Kidney (tissue), 14 donors: Measurements from ENCODE around the gene FOXB1. TPM values are rescaled to one million over a fixed set of nuclear protein-coding genes. Genes with fewer than 3 reads are reported as not detected.

ENCODE experiments used
- DNase-seq, 5 donors: peaks; one replicate each; pipeline ENCODE4 v3.0.0-alpha.2; 2013 to 2020
- FAIRE-seq: peaks from 2 replicates; lab custom pipeline; 2012; peaks lifted over from hg19 to GRCh38; lab: Jason Lieb, UNC
- H3K27ac ChIP-seq, 2 donors: one replicate each; pipeline ENCODE4 v1.7.0; 2013; ENCODE audit warnings: low read depth in 2 of 2, low read length in 2 of 2, inconsistent platforms in 1 of 2
- H3K27me3 ChIP-seq: one replicate; pipeline ENCODE4 v1.7.1; 2013; ENCODE audit warnings: low read length, inconsistent platforms; ENCODE audit not compliant: control insufficient read depth, insufficient read depth
- H3K36me3 ChIP-seq, 3 donors: one replicate each; pipeline versions ENCODE4 v1.7.0 to v1.7.1; 2013; ENCODE audit warnings: low read length in 3 of 3, control low read depth in 1 of 3, inconsistent platforms in 1 of 3; ENCODE audit not compliant: insufficient read depth in 3 of 3, control insufficient read depth in 2 of 3
- H3K4me1 ChIP-seq, 3 donors: one replicate each; pipeline versions ENCODE4 v1.7.0 to v1.7.1; 2013; ENCODE audit warnings: low read length in 3 of 3, inconsistent platforms in 1 of 3, low read depth in 1 of 3; ENCODE audit not compliant: control insufficient read depth in 2 of 3, insufficient read depth in 2 of 3
- H3K4me3 ChIP-seq, 3 donors: one replicate each; pipeline versions ENCODE4 v1.7.0 to v1.8.1; 2013; ENCODE audit warnings: low read length in 3 of 3, control low read depth in 1 of 3, inconsistent platforms in 1 of 3
- H3K9ac ChIP-seq, 3 donors: one replicate each; pipeline versions ENCODE4 v1.7.0 to v1.7.1; 2013; ENCODE audit warnings: low read length in 3 of 3, control low read depth in 1 of 3, inconsistent platforms in 1 of 3
- H3K9me3 ChIP-seq, 3 donors: one replicate each; pipeline versions ENCODE4 v1.7.0 to v1.7.1; 2013; ENCODE audit warnings: low read length in 3 of 3, control low read depth in 1 of 3, inconsistent platforms in 1 of 3; ENCODE audit not compliant: control insufficient read depth in 2 of 3, insufficient read depth in 1 of 3
- CTCF ChIP-seq: IDR thresholded peaks from 3 replicates; pipeline ENCODE4 v1.5.1; 2012; ENCODE audit warnings: mild to moderate bottlenecking, moderate library complexity, borderline replicate concordance; ENCODE audit not compliant: insufficient read depth; ENCODE audit errors: extremely low read depth
- intact Hi-C: fragments of 100-400 bp; cut with DNase I; formaldehyde crosslinking; loops from one replicate; pipeline ENCODE4 v1.11.1; 2022
- polyA plus RNA-seq: library from polyadenylated mRNA; stranded (reverse); fragments of 350-450 nt; fragmentation: Illumina TruSeq; extraction: RNeasy Lipid Tissue Mini Kit (QIAGEN cat#74804); gene quantifications from one replicate; pipeline ENCODE4 v1.2.3, GENCODE V29; 2014; ENCODE audit warnings: low read depth, low replicate concordance; ENCODE audit not compliant: insufficient read depth
- total RNA-seq: library from RNA; stranded (reverse); fragmentation: NEBNext Ultra II Directional; extraction: Animal tissue kit (Norgen Biotek cat#: 25700); gene quantifications from one replicate; pipeline ENCODE4 v1.2.1, GENCODE V29; 2021
- donor health status: control.
- donor health status: control.
- donor health status: control.
- donor health status: control.
- donor health status: control.
- donor health status: DM: yes; HTN: yes; CAD: no.
- donor health status: Normal renal cell carcinoma (clear cell type).

FOXB1 gene
- total and polyA plus RNA-seq, 2 donors from 2014 or later, result not detected

DNA sequence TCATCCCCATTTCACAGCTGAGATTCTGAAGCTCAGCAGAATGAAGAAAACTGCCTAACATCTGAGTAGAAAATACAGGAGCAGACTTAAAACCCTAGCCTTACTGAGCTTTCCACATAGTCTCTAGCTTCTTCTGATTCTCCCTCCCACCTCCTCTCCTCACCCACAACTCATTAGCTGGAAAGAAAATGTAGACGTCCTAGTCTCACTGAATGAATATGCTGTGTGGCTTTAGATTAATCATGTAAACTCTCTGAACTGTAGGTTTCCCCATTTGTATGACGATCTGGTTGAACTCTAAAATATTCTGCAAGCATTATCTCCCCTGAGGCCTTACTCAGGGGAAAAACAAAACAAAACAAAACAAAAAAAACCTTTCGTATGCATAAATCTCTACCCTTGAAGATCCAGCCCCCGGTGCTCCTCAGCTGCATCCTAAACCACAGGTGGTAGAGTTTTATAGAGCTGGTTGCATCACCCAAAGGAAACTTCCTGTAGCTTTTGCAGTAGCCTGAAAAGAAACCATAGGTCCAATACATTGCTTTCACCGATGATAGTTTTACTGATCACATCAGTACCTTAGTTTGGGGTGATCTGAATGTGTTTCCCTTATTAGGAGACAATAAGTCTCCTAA is 40.6 kb downstream of the FOXB1 start:
- no peak for TF ChIP-seq CTCF
- Histone ChIP-seq H3K36me3 (no peaks in the 10 kb centered on the region), H3K4me1 (no peaks in the 10 kb centered on the region), H3K27ac (no peak overlapping the region), H3K9ac (no peak overlapping the region), H3K4me3 (no peak overlapping the region), H3K9me3 (peaks cover 0 to under 1% (median 0%) of the 10 kb centered on the region in 3 donors), H3K27me3 (no peaks in the 10 kb centered on the region)
- intact Hi-C loops, result no loop called here
- DNase-seq (no peak), FAIRE-seq (no peak)

GRCh38 chr15:60047701-60048100 is 43.6 kb downstream of the FOXB1 start:
- Histone ChIP-seq H3K27ac (no peak overlapping the region), H3K9me3 (peaks cover 0 to 8% (median 0%) of the 10 kb centered on the region in 3 donors), H3K9ac (no peak overlapping the region), H3K4me1 (no peaks in the 10 kb centered on the region), H3K4me3 (no peak overlapping the region), H3K36me3 (no peaks in the 10 kb centered on the region), H3K27me3 (no peaks in the 10 kb centered on the region)
- TF ChIP-seq CTCF, result no peak
- DNase-seq, result no peak
- intact Hi-C loops, result no loop called here
- no peak for FAIRE-seq

GRCh38 chr15:60049948-60050347 is 45.8 kb downstream of the FOXB1 start:
- intact Hi-C loops, result no loop called here
- Histone ChIP-seq H3K9ac (no peak overlapping the region), H3K36me3 (no peaks in the 10 kb centered on the region), H3K27ac (no peak overlapping the region), H3K9me3 (peaks cover 0 to 8% (median 0%) of the 10 kb centered on the region in 3 donors), H3K4me1 (no peaks in the 10 kb centered on the region), H3K4me3 (no peak overlapping the region), H3K27me3 (no peaks in the 10 kb centered on the region)
- no peak for FAIRE-seq
- no peak for DNase-seq
- TF ChIP-seq CTCF, result no peak

DNA sequence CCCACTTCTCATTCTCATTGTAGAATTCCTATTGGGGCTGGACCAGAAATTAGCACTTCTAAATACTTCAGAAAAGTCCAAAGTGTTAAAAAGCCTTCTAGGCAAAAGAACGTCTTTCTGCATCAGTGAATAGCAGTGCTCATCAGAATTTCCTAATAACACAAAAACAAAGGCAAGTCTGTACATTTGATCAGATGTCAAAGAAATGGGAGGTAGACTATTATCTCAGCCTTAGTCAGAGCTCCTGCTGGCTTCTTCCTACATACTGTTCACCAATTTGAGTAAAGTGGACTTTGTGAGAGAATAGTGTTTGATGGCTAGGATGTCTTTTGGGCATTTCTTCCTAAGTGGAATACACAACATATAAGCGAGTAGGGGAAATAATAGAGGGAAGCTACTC is 48.7 kb downstream of the FOXB1 start:
- FAIRE-seq (no peak), DNase-seq (no peak)
- TF ChIP-seq CTCF, result no peak
- intact Hi-C loops, result no loop called here
- H3K9me3 ChIP-seq, result peaks cover 0 to 8% (median 0%) of the 10 kb centered on the region in 3 donors
- no peaks in the 10 kb centered on the region for H3K36me3 ChIP-seq
- no peak overlapping the region for H3K27ac ChIP-seq
- no peak overlapping the region for H3K4me3 ChIP-seq
- no peaks in the 10 kb centered on the region for H3K4me1 ChIP-seq
- H3K9ac ChIP-seq, result no peak overlapping the region
- no peaks in the 10 kb centered on the region for H3K27me3 ChIP-seq
